Fibroblast of skin of right quadriceps (primary cell): ENCODE measurements around the gene SLC22A23.

Source experiments
- DNase-seq: peaks from one replicate; pipeline ENCODE4 v3.0.0-alpha.2; 2013

Gene SLC22A23

DNA sequence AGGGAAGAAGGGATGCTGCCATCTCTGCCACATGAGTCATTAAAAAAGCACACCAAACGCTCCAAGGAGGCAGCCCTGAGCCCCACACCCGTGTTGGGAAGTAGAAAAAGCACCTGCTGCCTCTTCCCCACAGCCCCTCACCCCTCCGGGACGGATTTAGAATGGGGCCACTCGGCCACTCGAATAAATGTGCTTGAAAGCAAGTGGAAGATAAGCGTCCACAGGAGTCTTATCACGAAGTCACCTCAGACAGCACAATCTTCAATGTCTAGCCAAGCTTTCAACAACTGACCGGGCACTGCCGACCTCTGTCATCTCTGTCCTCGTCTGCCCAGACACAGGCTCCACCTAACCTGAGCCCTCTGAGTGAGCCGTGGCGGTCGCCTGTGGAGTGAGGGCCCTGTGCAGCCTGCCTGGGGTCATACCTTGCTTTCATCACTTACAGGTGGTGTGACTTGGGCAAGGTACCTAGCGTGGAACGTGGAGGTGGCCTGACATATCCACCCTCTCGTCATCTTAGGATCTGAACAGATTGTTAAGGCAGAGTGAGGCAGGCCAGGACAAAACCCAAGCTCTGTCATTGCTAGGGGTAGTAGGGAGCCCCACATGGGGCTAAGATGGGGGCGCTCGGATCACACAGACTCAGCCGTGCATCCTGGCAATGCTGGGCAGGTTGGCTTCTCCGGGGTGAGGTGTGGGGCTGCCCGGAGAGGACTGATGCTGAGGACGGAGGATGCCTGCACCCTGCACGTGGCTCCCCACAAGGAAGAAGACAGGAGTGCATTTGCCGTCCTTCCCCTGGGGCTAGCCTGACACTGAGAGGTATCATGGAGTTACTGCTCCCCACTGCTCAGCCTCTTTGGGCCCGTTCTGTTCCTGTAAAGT lies 163.3 kb downstream of the SLC22A23 start:
- DNase-seq: no peak

DNA sequence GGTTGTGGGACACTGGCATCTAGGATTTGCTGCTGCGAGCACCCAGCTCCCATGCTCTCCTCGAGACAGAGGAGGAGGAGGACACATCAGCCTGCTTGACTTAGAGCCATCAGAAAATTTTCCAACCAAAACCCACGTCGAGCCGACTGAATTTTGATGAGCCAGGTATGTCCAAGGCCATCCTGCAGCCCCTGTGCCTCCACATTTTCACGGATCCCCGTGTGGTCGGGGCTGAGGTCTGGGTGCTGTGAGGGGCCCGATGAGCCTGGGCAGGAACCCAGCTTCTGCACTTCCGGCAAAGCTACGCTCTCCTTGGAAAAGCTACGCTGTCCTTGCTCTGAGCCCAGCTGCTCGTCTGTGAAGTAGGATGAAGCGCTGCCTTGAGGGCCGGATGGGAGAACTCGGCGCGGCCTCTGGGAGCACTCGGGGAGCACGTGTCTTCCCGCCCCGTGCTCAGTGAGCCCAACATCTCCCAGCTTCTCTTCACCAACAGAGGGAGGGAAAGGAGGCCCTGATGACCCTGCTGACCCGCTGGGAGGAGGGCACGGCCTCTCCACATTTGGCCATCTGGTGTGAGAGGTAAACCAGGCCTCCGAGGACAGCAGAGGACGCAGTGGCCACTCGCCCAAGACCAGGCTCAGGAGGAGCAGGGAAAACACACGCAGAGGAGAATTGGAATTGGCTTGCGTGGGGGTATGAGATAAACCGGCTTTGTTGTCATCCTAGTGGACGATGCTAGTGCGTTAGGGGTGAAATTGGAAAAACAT lies 164.2 kb downstream of the SLC22A23 start:
- DNase-seq: no peak

DNA sequence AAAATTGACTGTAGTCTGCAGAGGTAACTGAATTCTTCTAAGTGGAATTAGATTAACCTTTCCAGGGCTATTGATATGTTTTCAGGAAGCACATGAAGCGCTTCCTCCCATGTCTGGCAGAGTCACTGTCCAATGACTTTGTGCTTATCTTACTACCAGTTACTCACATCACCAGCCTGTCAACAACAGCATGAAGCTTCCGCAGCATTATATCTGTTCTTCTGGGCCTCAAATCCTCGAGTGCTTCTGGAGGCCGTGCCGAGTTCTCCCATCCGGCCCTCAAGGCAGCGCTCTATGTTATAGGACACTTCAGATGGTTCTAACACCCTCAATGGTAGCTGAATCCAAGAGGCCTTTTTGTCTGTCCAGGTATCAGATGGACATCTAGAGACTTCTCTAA lies 164.9 kb downstream of the SLC22A23 start:
- no peak for DNase-seq

DNA sequence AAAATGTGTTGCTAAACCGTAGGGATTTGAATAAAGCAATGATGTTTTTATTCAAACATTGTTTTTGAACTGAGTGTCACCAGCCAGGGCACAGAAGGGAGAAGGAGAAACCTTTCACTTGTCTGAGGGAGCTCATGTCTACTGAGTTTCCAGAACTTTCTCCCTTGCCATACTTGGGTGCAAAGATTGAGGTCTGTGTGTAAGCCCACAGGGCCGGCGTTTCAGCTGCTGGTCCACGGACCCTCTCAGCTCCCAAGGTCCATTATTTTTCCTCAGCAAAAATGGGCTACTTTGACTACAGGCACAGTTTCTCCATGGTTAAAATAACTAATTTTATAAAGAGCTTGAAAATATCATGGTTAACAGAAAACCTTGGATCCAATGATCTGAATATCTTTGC lies 165.5 kb downstream of the SLC22A23 start:
- no peak for DNase-seq

DNA sequence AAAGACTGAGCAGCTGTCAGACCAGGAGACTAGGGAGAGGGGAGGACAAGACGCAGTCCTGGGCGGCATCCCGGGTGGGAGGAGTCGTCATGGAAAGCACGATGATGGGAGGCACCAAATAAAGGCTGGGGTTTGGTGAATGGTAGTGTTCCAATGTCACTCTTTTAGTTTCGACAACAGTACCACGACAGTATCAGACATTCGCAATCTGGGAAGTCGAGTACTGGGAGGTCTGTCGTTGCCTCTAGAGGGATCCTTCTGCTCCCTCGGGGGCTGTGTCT lies 166.0 kb downstream of the SLC22A23 start:
- no peak for DNase-seq

DNA sequence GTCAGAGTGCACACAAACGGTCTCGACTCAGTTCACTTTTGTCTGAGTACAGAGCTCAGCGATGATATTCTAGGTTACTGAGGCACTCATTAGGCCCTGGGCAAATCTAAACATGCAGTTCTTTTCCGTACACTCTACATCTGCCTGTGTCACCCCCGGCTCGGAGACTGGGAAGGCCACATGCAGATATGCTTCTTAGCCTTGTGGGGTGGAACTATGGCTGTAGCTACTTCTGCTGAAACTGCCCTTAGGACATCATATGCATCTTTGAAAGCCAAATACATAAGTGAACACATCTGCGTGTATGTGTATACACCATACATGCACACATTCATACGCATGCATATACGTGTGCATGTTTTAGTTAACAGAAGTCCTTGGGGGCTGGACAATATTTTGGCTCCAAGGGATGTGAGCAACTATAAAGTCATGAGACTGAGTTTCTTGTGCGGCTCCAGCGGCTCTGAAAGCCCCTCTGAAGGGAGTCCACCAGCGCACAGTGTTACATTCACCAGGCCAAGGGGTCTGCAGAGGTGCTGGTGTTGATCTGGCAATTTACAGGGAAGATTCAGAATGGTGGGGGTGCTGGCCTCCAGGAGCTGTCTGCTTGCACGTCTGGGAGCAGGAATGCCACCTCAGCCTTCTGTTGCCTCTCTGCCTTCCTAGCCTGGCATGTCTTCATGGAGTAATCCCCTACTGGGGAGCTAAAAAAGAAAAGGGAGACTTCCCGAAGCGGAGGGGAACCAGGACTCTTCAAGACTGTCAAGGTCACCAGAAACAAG lies 166.5 kb downstream of the SLC22A23 start:
- no peak for DNase-seq

DNA sequence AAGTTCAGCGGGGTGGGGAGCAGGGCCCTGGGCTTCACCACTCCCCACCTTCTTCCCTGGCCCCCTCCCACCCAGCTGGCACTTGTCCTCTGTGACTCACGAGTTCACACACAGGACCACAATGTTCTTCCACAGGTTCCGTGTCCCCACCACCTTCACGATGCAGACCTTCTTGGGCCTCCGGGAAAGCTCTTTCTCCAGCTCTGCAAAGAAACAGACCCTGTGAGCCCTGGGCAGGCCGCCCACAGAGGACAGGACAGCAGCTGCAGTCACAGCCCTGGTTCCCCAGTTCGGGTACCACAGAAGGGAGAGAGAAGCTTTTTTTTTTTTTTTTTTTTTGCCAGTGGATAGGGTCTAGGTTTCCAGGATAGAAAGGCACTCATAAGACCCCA lies 167.2 kb downstream of the SLC22A23 start:
- DNase-seq: no peak

DNA sequence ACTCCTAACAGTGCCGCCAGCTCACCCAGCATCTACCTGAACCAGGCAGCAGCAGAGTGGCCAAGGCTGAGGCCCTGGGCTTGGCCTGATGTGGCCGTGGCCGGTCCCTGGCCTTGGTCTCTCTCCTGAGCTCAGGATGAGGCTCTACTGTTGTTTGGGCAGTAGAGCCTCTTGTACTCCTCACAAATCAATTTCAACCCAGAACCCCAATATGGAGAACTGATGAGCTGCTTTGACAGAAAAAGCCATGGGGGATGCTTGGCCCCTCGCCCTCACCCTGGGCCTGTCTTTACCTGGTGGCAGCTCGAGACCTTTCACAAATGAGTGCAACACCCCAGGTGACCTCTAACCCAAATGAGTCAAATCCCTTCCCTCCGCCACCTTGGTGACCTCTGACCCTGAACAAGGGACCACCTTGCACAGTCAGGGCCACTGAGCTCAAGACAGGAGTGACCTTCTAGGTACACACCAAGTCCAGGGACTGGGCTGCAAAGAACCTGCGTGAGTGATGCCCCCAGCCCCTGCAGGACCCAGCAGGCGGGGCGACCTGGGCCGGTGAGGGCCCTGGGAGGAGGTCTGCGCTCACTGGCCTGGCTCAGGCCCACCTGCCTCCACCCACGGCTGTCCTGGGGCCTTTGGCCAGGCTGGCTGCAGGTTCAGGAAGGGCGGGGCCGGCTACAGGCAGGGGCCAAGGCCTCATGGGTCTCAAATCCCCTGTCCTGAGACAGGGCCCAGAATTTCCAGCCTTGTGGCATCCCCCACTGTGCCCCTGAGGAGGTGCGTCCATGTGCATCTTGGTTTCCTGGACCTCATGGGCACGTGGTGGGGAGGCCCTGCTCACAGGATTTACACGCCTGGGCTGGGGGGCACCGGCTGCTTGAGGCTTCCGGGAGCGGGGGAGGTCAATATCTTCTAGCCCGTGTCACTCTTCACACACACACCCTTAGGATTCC lies 167.9 kb downstream of the SLC22A23 start:
- no peak for DNase-seq

DNA sequence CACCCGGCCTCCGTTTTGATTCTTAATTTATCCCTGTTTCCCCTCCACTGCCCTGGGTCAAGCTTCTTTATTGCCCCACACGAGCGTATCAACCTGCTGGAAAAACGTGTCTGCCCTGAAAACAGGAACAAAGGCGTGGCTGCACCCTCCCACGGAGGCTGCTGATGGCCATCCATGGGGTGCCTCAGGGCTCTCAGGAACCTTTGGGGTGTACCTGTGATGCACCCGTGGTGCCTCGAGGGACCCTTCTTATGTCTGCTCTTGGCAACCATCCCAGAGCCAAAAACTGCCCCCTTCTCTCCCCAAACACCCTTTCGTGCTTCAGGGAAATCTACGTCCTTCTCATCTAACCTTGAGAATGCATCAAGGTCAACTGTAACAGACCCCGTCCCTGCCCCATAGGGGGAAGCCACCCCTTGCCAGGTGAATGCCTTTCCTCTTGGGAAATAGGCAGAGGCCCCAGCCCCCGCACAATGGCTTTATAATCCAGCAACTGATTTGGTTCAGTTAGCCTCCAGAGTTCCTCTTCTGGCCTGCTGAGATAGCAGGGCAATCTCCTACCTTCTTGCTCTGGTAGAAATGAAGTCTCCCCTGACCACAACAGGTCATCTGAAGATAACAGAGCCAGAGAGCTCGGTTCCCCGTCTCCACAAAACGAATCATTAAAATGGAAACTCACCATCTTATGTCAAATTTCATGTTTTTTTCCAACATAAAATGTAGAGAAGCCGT lies 168.7 kb downstream of the SLC22A23 start:
- no peak for DNase-seq

DNA sequence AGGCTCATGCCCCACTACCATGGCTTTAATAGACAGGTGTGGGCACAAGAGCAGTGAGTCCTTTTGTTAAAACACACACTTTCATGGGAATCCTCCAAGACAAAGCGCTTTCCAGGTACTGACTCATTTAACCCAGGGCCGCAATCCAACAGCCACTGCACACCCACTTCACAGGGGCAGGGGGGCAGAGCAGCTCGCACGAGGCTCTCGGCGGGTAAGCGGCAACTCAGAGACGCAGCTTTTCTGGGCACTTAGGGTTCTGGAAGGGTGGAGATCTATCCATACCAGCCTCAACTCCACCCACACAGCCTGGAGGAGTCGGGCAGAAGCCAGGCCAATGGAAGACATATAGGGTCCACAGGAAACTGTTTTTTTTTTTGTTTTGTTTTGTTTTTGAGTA lies 169.5 kb downstream of the SLC22A23 start:
- DNase-seq: no peak

DNA sequence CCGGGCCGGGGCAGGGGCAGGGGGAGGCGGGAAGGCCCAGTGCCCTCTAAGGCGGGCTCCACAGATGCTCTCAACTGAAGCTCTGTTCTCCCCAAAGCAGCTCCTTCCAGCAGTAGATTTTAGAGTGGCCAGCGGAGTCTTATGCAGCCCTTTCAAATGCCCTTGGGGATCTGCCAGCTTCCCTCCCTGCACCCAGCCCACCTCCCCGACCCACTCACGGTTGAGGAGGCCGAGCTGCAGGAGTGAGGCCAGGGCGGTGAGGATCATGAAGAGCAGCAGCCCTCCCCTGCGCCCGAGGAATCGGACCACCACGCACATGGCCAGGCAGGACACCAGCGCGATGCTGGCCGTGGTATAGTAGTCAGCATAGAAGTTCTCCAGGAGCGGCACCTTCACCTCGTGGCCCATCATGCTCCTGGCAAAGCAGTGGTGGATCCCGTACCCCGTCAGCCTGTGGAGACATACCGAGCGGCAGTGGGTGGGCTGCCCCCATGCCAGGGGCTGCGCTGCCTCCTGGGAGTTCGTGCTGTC lies 170.1 kb downstream of the SLC22A23 start:
- DNase-seq: no peak

DNA sequence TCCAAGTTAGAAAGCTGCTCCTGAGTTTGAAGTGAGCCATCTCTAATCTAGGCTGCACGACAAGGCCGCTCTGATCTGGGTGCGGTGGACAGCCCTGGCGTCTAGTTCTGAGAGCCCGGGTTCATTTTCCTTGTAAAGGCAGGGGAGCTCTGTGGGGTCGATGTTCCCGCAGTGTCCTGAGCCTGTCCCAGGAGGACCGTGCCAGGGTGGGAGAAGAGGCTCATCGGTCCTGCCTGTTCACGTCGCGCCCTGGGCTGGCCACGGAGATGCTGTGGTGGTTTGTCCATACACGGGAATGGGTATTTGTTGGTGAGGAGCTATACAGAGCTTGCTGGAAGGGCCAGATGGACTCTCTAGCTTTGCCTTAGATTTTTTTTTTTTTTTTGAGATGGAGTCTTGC lies 171.1 kb downstream of the SLC22A23 start:
- DNase-seq: no peak

DNA sequence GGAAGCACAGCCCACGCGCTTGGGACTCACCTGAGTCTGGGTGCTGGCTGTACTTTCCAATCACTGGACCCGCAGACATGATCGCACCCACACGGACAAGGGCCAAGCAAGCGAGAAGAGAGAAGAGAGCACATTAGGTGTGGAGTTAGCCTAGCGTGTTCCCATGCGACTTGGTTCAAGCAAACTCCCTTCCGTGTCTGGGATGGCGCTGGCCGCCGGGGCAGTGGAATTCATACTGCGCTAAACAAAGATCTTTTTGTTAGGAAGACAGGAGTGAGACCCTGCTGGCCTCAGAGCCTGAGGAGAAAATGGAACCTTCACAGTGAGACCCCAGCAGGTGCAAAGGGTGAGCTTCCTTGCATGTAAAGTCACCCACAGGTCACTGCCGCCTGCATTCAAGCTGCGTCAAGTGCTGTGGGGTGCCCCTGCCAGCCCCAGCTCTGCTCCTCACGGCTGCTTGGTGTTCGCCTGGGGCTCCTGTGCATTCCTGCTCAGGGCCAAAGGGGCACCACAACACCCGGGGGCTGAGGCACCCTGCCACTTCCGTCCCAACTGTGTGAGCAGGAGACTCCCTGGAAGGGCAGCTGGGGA lies 171.7 kb downstream of the SLC22A23 start:
- DNase-seq: no peak

DNA sequence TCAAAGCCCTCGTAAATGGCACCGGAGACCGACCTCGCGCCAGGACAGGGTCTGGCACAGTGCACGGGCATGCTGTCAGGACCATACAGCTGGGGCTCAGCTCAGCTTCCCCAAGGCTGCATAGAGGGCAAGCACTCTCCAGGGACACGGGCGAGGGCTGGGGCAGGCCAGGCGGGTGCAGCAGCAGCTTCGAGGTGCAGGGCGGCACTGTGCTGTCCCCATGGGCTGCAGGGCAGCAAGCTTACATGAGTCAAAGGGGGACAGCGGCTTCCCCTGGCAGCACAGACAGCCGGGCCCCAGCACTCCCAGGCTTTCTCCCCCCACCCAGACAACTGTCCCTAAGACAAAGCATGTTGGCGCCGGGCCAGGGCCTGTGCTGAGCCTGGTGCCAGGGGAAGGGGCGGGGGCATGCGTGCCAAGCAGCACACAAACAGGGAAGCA lies 172.4 kb downstream of the SLC22A23 start:
- DNase-seq: no peak

DNA sequence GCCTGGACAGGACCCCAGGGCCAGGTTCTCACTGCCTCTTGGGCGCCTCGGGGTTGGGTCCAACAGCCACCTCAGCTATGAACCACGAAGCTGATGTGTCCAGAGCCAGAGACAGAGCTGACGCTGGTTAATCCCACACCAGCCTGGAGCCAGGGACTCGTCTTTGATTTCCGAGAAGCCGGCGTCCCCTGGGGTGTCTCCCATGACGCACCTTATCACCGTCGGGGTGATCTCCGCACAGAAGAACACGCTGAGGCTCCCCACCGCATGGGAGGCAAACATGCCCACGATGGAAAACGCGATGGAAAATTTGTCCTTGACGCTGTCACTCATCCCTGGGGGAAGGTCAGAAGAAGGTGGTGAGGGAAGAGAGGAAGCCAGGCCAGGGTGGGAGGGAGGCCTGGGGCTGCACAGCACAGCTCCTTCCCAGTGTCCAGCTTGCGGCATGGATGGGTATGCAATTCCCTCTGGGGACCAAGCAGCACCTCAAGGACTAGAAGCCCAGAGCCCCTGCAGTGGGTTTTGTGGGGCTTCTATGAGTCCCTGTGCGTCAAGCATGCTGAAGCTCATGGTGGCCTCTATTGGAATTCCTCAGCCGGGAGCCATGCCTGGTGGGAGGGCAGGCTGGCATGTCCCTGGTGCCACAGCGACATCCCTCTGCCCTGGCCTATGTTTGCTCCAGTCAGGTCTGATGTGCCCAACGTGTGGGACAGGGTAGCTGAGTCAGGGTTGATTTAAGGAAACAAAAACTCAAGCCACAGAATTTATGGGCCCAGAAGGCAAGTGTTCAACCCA lies 173.0 kb downstream of the SLC22A23 start:
- DNase-seq: no peak

DNA sequence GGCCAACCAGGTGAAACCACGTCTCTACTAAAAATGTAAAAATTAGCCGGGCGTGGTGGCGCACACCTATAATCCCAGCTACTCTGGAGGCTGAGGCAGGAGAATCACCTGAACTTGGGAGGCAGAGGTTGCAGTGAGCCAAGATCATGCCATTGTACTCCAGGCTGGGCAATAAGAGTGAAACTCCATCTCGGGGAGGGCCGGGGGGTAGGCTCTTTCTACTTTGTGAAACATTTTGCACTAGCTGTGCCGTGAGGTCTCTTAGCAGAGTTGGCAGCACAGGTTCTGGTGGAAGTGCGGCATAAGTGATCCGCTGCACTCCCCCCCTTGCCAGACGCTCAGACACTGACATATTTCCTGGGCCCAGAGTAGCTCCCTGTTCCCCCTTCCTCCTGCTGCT lies 173.6 kb downstream of the SLC22A23 start:
- no peak for DNase-seq

DNA sequence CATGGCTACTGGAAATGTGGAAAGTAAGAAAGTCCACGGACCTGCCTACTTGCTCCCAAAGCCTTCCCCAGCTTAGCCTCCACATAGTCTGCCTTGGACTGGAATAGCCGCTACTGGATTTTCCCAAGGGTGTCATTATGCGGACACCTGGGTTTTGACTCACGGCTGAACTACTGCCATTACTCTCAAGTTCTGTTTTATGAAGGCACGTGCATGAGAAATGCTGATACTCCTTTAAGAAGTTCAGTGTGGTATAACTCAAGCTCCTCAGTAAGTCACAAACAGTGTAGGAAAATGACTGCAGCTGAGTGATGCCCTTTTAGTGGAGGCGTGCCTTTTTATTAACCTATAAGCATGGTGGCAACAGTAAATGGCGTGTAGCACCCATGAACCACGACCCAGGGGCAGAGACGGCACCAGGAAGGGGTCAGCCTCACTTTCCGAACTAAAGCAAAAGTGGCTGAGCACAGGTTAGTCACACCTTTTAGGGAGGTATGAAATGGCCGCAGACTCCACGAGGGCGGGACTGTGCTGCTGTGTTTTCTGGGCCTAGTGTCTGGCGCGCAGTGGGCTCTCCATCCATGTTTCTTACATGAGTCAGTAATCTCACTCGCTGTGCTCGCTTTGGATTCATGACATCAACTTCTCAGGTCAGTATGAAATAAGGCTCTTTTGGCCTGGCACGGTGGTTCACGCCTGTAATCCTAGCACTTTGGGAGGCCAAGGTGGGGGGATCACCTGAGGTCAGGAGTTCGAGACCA lies 174.2 kb downstream of the SLC22A23 start:
- no peak for DNase-seq

DNA sequence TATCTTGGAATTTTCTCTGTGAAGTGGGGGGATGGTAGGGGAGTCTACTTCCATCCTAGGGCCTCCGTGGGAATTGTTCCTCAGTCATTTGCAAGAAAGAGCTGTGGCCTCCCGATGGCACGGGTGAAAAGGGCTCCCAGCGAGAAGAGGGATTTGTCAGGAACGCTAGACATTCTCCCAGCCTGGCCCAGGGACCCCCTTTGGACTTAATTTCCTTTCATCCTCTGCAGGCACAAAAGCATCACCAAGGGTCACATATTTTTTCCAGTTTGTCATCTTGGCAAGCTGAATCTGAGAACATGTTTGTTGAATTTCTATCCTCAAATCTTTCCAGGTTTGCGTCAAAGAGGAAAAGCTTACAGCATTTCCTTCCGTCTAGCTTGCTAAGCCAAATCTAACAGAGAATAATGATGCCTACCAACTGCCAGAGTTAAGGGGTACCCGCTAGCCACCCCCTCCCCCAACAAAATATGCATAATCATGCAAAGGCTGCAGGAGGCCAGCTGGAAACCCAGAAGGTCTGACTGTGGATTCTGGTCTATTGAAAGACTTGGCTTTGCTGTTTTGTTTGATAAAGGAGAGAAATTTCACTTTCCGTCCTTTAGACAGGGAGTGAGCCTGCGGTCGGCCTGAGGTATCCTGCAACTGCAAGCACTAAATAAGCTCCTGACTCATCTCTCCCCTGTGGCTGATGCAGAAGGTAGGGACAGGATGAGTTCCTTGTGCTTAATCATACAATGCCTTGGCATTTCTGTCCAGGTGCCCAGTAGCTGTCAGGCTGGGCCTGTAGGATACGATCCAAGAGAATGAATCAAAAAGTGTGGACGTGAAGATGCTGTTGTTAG lies 175.0 kb downstream of the SLC22A23 start:
- DNase-seq: peak; percentile 90
